Spinal cord (tissue), 10 donors: ENCODE results near the gene GPR101. TPM values are rescaled to one million over a fixed set of nuclear protein-coding genes. Genes with fewer than 3 reads are reported as not detected.

Experiments used
- DNase-seq, 6 donors: peaks; one replicate each; pipeline versions ENCODE4 v3.0.0 to v3.0.0-alpha.2; 2013 to 2015; ENCODE audit warnings: low spot score in 6 of 6, low read depth in 4 of 6
- H3K27ac ChIP-seq: one replicate; pipeline ENCODE4 v1.5.1; 2013; ENCODE audit warnings: low read depth, low read length, control low read depth
- H3K27me3 ChIP-seq: one replicate; pipeline ENCODE4 v1.6.1; 2013; ENCODE audit warnings: low read length; ENCODE audit not compliant: control insufficient read depth, insufficient read depth
- H3K36me3 ChIP-seq: one replicate; pipeline ENCODE4 v1.6.1; 2013; ENCODE audit warnings: low read length; ENCODE audit not compliant: control insufficient read depth, insufficient read depth
- H3K4me1 ChIP-seq: one replicate; pipeline ENCODE4 v1.6.1; 2013; ENCODE audit warnings: low read length; ENCODE audit not compliant: control insufficient read depth, insufficient read depth
- H3K4me3 ChIP-seq: one replicate; pipeline ENCODE4 v1.5.1; 2013; ENCODE audit warnings: low read depth, low read length, control low read depth
- H3K9me3 ChIP-seq: one replicate; pipeline ENCODE4 v1.6.1; 2013; ENCODE audit warnings: low read length; ENCODE audit not compliant: control insufficient read depth, insufficient read depth
- WGBS: methylation state at CpG from one replicate; pipeline ENCODE4 v1.1.5; 2013; ENCODE audit warnings: missing lambda C conversion rate; ENCODE audit not compliant: insufficient coverage; 5-methylcytosine and 5-hydroxymethylcytosine counted together
- polyA plus RNA-seq, 2 donors: library from polyadenylated mRNA; unstranded; fragments of 120-200 nt; gene quantifications; one replicate each; pipeline ENCODE4 v1.2.1, GENCODE V29; 2013; ENCODE audit not compliant: insufficient read length in 2 of 2
- total RNA-seq, 2 donors: library from RNA; depleted of rRNA in 1 of 2; stranded (reverse); fragments of 120-200 nt in 1 of 2; fragments of >200 nt in 1 of 2; gene quantifications; one replicate each; pipeline versions ENCODE4 v1.2.3 to v1.2.4, GENCODE V29; 2013 to 2014
- donor health status: healthy.

Gene GPR101
- total and polyA plus RNA-seq, 4 donors, result 0.32 to 1.9 (median 0.50) TPM

GRCh38 chrX:137044893-137045292, 11.1 kb upstream of the GPR101 start:
- no peaks in the 10 kb centered on the region for H3K27me3 ChIP-seq
- WGBS, result no CpG with 5 or more reads among the region's 4 CpGs
- no peak overlapping the region for H3K27ac ChIP-seq
- H3K4me1 ChIP-seq, result no peaks in the 10 kb centered on the region
- H3K4me3 ChIP-seq, result no peak overlapping the region
- H3K9me3 ChIP-seq, result no peaks in the 10 kb centered on the region
- DNase-seq, result no peak
- H3K36me3 ChIP-seq, result no peaks in the 10 kb centered on the region

GRCh38 chrX:137043736-137044135, 9.9 kb upstream of the GPR101 start:
- Histone ChIP-seq H3K27ac (no peak overlapping the region), H3K9me3 (no peaks in the 10 kb centered on the region), H3K36me3 (no peaks in the 10 kb centered on the region), H3K4me3 (no peak overlapping the region), H3K27me3 (no peaks in the 10 kb centered on the region), H3K4me1 (no peaks in the 10 kb centered on the region)
- no peak for DNase-seq
- no CpG with 5 or more reads among the region's 1 CpG for WGBS

GRCh38 chrX:137041329-137041728, 7.5 kb upstream of the GPR101 start:
- 70% methylated on average over 2 of the region's 3 CpGs for WGBS
- H3K9me3 ChIP-seq, result no peaks in the 10 kb centered on the region
- no peak overlapping the region for H3K27ac ChIP-seq
- H3K4me3 ChIP-seq, result no peak overlapping the region
- H3K4me1 ChIP-seq, result no peaks in the 10 kb centered on the region
- no peaks in the 10 kb centered on the region for H3K27me3 ChIP-seq
- no peaks in the 10 kb centered on the region for H3K36me3 ChIP-seq
- no peak for DNase-seq

- H3K4me1 ChIP-seq, result no peaks in the 10 kb centered on the region
- no peak overlapping the region for H3K27ac ChIP-seq
- H3K27me3 ChIP-seq, result peaks cover 10% of the 10 kb centered on the region
- no peak overlapping the region for H3K4me3 ChIP-seq
- DNase-seq, result no peak
- no peaks in the 10 kb centered on the region for H3K36me3 ChIP-seq
- 67% methylated on average over 1 of the region's 14 CpGs for WGBS
- H3K9me3 ChIP-seq, result no peaks in the 10 kb centered on the region
These were observed 6.5 kb upstream of the GPR101 start for GRCh38 chrX:137040113-137040794.

GRCh38 chrX:137034508-137034872, 695 bp upstream of the GPR101 start:
- H3K4me1 ChIP-seq, result peaks cover 18% of the 10 kb centered on the region
- H3K27me3 ChIP-seq, result peaks cover 58% of the 10 kb centered on the region
- H3K36me3 ChIP-seq, result no peaks in the 10 kb centered on the region
- no peak overlapping the region for H3K27ac ChIP-seq
- DNase-seq, result no peak
- 35% methylated on average over 2 of the region's 3 CpGs for WGBS
- peaks cover 1% of the 10 kb centered on the region for H3K9me3 ChIP-seq
- no peak overlapping the region for H3K4me3 ChIP-seq

- H3K27me3 ChIP-seq, result peaks cover 60% of the 10 kb centered on the region
- no peak overlapping the region for H3K4me3 ChIP-seq
- WGBS, result 25% methylated on average over 29 of the region's 34 CpGs
- H3K4me1 ChIP-seq, result peaks cover 18% of the 10 kb centered on the region
- H3K36me3 ChIP-seq, result no peaks in the 10 kb centered on the region
- peaks cover 1% of the 10 kb centered on the region for H3K9me3 ChIP-seq
- H3K27ac ChIP-seq, result no peak overlapping the region
- DNase-seq, result no peak
These were observed 688 bp downstream of the GPR101 start for GRCh38 chrX:137032841-137033773.

- peak overlapping the region; percentile 39 for H3K4me3 ChIP-seq
- peaks cover 18% of the 10 kb centered on the region for H3K4me1 ChIP-seq
- DNase-seq, result no peak
- H3K27ac ChIP-seq, result no peak overlapping the region
- peaks cover 60% of the 10 kb centered on the region for H3K27me3 ChIP-seq
- peaks cover 1% of the 10 kb centered on the region for H3K9me3 ChIP-seq
- 17% methylated on average over 16 of the region's 16 CpGs for WGBS
- H3K36me3 ChIP-seq, result no peaks in the 10 kb centered on the region
These were observed 1.5 kb downstream of the GPR101 start for GRCh38 chrX:137032341-137032694.

- DNase-seq, result peak in 3 of 6 donors; percentile 33 to 85 (median 79)
- Histone ChIP-seq H3K4me3 (peak overlapping the region; percentile 39), H3K4me1 (peaks cover 18% of the 10 kb centered on the region), H3K27ac (no peak overlapping the region), H3K9me3 (peaks cover 1% of the 10 kb centered on the region), H3K27me3 (peaks cover 60% of the 10 kb centered on the region), H3K36me3 (no peaks in the 10 kb centered on the region)
- WGBS, result 30% methylated on average over 49 of the region's 49 CpGs
These were observed 2.1 kb downstream of the GPR101 start for GRCh38 chrX:137031517-137032340.

- no peak for DNase-seq
- Histone ChIP-seq H3K27ac (no peak overlapping the region), H3K27me3 (peaks cover 57% of the 10 kb centered on the region), H3K36me3 (no peaks in the 10 kb centered on the region), H3K4me1 (peaks cover 18% of the 10 kb centered on the region), H3K4me3 (no peak overlapping the region), H3K9me3 (peaks cover 1% of the 10 kb centered on the region)
- WGBS, result 34% methylated on average over 16 of the region's 16 CpGs
These were observed 2.8 kb downstream of the GPR101 start for GRCh38 chrX:137031039-137031438.
